Activated naive CD8-positive, alpha-beta T cell (primary cell): ENCODE data around the gene UBE2O.

Source experiments
- H3K27ac Mint-ChIP-seq: one replicate; pipeline ENCODE4 v1.8.0; 2021; ENCODE audit warnings: mixed read lengths
- H3K27me3 Mint-ChIP-seq: one replicate; pipeline ENCODE4 v1.8.0; 2021; ENCODE audit warnings: mixed read lengths
- H3K36me3 Mint-ChIP-seq: one replicate; pipeline ENCODE4 v1.8.0; 2021; ENCODE audit warnings: mixed read lengths
- H3K4me1 Mint-ChIP-seq: one replicate; pipeline ENCODE4 v1.8.0; 2021; ENCODE audit warnings: low read depth, mixed read lengths
- H3K4me3 Mint-ChIP-seq: one replicate; pipeline ENCODE4 v1.8.0; 2021; ENCODE audit warnings: mild to moderate bottlenecking, mixed read lengths
- H3K9me3 Mint-ChIP-seq: one replicate; pipeline ENCODE4 v1.8.0; 2021; ENCODE audit warnings: low read depth, mixed read lengths

UBE2O gene

DNA sequence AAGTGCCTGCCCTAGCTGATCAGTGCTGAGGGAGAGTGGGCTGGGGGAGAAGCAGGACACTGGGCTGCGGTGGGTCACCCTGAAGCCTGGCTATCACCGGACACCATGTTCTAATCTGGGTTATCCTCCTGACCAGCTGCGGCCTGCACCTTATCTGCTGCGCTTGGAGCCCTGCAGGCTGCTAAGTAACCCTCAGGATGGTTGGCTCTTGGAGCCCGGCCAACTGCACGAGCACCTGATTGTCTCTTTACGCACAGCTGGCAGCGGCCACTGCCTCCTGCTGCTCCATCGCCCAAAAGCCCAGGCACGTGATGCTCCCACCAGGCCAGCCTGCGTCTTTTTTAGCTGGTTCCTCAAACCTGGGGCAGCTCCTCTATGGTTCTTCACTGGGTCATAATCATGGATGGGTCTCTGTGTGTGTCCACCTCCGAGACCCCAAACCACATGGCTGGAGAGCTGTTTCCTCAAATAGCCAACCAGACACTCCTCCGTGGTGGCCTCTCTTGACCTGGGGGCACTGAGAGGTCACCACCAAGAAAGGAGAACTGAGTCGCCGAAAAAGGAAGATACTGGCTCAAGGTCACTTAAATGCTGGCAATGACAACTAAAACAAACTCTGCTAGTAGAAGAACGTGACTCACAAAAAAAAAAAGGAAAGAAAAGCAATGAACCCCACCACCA lies 46.8 kb downstream of the UBE2O start:
- H3K36me3 Mint-ChIP-seq, result peaks cover 4% of the 10 kb centered on the region
- no peak overlapping the region for H3K27ac Mint-ChIP-seq
- H3K9me3 Mint-ChIP-seq, result no peaks in the 10 kb centered on the region
- no peak overlapping the region for H3K4me3 Mint-ChIP-seq
- H3K4me1 Mint-ChIP-seq, result peaks cover 5% of the 10 kb centered on the region
- H3K27me3 Mint-ChIP-seq, result no peaks in the 10 kb centered on the region

DNA sequence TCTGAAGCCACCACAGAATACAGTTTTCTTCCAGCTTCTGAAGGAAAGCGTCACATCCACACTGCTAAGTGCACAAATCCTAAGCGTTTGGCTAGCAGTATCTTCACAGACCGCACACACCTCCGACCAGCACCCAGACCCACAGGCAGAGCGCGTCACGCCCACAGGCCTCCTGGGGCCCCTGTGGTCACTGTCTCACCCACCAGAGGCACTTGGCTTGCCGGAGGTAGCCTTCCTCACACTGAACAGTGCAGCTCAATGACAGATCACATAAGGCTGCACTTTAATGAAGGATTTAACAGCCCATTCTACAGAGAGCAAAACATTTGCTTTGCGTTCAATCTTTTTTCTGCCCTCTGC lies 47.4 kb downstream of the UBE2O start:
- Mint-ChIP-seq H3K4me1 (peaks cover 5% of the 10 kb centered on the region), H3K27me3 (no peaks in the 10 kb centered on the region), H3K36me3 (peaks cover 4% of the 10 kb centered on the region), H3K27ac (no peak overlapping the region), H3K4me3 (no peak overlapping the region), H3K9me3 (no peaks in the 10 kb centered on the region)

DNA sequence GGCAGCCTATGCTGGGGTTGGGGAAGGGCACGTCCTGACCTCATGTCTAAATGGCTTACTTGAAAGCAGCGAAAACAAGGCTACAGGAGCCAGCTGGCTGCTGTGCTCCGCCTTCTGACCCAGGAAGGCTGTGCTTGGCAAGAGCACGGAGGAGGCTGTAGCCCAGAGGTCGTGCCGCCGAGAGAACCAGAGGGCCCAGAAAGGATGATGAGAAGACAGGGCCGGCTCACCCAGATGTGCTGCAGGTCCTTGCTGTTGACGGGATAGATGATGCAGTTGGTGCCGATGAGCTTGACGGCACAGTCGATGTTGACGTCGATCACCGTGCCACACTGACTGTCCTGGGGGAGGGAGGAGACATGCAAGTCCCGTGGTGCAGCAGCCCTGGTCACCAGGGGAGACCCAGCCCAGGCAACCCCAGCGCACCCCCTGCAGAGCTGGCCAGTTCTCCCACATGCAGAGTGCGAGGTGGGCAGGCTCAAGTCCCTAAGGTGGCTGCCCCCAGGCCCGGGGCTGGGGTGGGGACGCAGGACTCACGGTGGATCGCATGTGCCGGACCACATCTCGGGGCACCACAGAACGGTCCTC lies 47.9 kb downstream of the UBE2O start:
- Mint-ChIP-seq H3K4me3 (no peak overlapping the region), H3K36me3 (peaks cover 4% of the 10 kb centered on the region), H3K27me3 (no peaks in the 10 kb centered on the region), H3K27ac (no peak overlapping the region), H3K9me3 (no peaks in the 10 kb centered on the region), H3K4me1 (peaks cover 5% of the 10 kb centered on the region)

DNA sequence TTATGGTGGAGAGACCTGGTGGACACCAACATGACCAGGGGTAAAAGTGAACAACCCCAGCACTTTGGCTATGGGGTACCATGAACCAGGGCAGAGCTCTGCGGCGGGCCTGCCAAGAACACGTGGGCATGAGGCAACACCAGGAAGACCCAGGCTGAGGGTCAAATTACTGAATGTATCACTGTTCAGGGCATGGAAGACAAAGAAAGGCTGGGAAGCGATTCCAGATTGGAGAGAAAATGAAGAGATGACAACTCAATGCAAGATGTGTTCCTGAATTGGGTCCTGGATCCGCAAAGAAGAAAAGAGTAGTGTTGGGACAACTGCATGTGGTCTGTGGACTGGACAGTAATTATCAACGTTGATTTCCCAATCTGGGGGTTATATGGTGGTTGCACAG lies 48.7 kb downstream of the UBE2O start:
- peaks cover 4% of the 10 kb centered on the region for H3K36me3 Mint-ChIP-seq
- H3K4me1 Mint-ChIP-seq, result peaks cover 5% of the 10 kb centered on the region
- H3K9me3 Mint-ChIP-seq, result no peaks in the 10 kb centered on the region
- H3K4me3 Mint-ChIP-seq, result no peak overlapping the region
- no peaks in the 10 kb centered on the region for H3K27me3 Mint-ChIP-seq
- H3K27ac Mint-ChIP-seq, result no peak overlapping the region

DNA sequence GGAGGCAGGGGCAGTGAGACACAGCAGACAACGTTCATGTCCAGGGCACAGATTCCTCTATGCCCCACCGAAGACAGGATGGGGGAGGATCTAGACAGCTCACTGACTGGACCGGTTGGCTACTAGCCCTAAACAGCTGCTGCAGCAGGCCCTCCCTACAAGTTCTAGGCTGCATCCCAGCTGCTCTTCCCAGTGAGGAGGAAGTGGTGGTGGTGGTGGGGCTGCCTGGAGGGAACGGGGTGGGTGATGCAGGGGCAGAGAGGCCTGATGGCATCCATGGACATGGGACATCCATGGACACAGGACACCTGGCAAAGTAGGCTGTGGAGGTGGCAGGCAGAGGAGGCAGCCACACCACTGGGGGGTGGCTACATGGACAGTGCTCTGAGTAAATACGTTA lies 50.2 kb downstream of the UBE2O start:
- H3K27me3 Mint-ChIP-seq, result no peaks in the 10 kb centered on the region
- H3K36me3 Mint-ChIP-seq, result peaks cover 6% of the 10 kb centered on the region
- H3K4me3 Mint-ChIP-seq, result no peak overlapping the region
- H3K9me3 Mint-ChIP-seq, result no peaks in the 10 kb centered on the region
- no peaks in the 10 kb centered on the region for H3K4me1 Mint-ChIP-seq
- H3K27ac Mint-ChIP-seq, result no peak overlapping the region

DNA sequence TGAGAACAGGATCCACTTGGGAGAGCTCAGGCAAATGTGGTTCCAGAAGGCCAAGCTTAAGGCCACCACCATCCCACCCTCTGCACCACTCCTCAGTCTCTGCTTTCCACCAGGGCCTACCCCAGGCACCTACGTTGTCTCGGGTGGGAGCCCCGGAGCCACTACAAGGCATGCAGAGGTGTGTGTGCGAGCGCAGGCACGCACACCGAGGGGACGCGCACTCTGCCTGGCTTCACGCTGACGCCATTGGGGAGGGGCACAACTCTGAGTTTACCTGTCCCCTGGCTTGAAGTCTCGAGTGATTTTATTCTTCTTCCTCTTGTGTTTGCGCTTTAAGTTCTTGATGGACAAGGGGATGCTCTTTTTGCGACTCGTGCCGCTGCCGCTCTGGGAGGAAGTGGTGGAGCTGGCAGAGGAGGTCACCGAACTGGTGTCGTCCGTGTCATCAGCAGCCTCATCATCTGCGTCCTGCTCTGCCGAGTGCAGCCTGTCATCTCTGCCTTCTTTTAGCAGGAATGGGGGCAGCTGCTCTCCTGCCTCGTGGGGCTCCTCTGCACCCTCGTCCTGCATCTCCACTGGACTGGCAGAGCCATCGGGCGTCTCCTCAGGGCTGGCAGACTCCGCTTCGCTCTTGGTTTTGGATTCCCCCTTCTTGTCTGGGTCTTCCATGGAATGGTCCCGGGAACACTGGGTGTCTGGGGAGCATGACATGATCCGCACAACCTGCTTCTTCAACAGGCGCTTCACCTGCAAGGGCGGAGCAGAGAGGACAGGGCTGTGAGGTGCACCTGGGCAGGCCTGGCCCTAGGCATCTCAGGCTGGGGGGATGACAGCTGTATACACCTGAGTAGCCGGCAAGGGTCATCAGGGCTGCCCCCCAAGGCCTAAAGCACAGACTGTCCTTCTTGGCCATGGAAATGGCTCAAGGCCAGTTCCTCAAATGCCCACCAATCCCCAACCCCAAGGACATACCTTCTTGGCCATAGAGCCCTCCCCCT lies 53.5 kb downstream of the UBE2O start:
- Mint-ChIP-seq H3K4me1 (no peaks in the 10 kb centered on the region), H3K27ac (no peak overlapping the region), H3K27me3 (no peaks in the 10 kb centered on the region), H3K4me3 (no peak overlapping the region), H3K9me3 (no peaks in the 10 kb centered on the region), H3K36me3 (peaks cover 5% of the 10 kb centered on the region)

DNA sequence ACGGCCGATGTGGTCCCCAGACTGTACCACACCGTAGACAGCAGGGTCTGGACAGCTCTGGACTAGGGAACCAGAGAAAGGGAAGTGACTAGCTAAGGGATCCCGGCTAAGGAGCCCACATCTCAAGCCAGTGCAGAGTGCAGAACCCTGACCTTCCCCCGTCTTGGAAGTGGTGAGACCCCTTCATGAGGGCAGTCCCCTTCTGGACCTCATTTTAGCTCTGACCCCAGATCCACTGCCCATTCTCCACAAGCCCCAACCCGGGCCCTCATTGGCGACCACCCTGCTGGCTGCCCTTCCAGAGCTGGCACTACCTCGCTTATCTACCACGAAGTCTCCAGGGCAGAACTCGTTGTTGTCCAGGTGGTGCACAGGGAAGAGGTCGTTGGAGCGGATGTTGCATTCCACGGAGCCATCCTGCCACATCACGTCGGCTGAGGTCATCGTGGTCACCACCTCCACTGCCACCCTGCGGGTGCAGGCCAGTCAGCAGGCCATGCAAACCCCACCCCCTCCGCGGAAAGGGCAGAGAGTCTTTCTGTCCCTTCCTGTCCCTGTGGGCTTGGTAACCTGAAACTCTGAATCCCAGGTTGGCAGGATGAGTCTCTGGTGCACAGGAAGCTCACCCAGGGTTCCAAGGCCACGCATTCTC lies 54.3 kb downstream of the UBE2O start:
- Mint-ChIP-seq H3K27me3 (no peaks in the 10 kb centered on the region), H3K4me1 (no peaks in the 10 kb centered on the region), H3K27ac (no peak overlapping the region), H3K36me3 (peaks cover 2% of the 10 kb centered on the region), H3K4me3 (no peak overlapping the region), H3K9me3 (no peaks in the 10 kb centered on the region)

DNA sequence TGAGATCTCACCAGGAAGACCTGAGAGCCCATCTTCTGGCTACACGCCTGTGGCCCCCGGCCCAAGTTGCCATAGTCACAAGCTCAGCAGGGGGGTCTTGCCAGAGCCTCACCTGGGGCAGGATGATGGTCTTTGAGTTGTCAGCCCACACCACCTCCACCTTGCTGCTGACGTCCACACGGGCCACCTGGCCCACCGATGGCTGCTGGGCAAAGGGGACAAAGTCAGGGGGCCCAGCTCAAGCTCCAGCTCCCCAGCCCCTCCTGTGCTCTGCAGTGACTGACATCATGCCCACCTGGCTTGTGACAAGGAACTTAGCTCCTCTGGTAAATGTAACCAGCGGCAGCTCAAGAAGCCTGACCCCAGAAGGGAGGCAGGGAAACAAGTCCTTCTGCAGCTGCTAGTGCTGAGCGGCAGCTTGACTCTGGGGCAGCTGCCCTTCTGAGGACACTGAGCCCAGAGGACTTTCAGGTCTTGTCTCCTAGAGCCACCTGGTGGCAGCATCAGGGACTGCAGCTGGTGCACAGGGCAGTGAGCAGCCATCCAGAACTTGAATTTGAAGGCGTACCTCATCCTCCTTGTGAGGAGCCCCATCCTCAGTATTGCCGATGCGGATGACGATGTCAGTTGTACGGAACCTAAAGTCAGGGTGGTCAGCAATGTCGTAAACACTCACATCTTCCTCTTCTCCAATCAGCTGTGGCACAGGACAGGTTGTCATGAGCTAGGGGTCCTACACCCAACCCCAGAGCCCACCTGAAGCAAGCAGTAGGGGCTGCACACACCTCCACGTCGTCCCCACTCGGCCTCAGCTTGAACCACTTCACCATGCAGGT lies 55.0 kb downstream of the UBE2O start:
- Mint-ChIP-seq H3K36me3 (peaks cover 4% of the 10 kb centered on the region), H3K9me3 (no peaks in the 10 kb centered on the region), H3K4me1 (no peaks in the 10 kb centered on the region), H3K4me3 (no peak overlapping the region), H3K27ac (no peak overlapping the region), H3K27me3 (no peaks in the 10 kb centered on the region)

DNA sequence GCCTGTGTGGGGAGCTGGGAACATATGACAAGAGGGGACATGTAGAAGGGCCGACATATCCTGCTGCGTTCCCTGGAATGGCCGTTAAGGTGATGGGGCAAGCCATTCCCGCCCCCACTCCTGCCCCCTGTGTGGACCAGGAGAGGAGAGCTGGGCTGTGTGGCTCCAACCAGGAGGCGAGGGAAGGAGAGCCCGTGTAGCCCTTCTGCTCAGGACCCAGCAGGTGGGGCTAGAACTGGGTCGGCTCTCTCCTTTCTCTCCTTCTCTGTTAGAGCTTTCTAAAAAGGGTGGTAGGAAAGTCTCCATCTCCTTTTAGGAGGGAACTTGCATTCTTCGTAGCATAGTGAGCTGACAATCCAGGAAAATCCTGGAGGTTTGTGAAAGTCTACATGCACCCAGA lies 55.8 kb downstream of the UBE2O start:
- Mint-ChIP-seq H3K27ac (no peak overlapping the region), H3K36me3 (peaks cover 4% of the 10 kb centered on the region), H3K4me1 (no peaks in the 10 kb centered on the region), H3K4me3 (no peak overlapping the region), H3K27me3 (no peaks in the 10 kb centered on the region), H3K9me3 (no peaks in the 10 kb centered on the region)

DNA sequence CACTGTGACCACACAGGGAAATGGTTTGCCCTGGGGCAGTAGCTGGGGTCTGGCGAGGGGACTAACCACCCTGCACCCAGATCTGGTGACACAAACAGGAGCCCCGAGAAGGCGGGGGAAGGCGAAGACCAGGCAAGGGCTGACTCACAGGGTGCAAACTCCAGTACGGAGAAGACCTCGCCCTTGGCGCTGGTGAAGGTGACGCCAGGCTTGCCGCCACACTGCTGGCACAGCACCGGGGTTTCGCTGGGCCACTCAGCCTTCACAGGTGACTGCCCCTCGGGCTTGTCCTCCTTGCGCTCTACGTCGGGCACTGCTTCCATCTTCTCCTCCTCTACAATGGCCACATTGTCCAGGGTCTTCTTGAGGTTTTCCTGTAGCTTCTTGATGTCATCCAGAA lies 57.0 kb downstream of the UBE2O start:
- H3K27me3 Mint-ChIP-seq, result no peaks in the 10 kb centered on the region
- peaks cover 4% of the 10 kb centered on the region for H3K36me3 Mint-ChIP-seq
- H3K4me1 Mint-ChIP-seq, result no peaks in the 10 kb centered on the region
- no peaks in the 10 kb centered on the region for H3K9me3 Mint-ChIP-seq
- H3K27ac Mint-ChIP-seq, result no peak overlapping the region
- H3K4me3 Mint-ChIP-seq, result no peak overlapping the region

DNA sequence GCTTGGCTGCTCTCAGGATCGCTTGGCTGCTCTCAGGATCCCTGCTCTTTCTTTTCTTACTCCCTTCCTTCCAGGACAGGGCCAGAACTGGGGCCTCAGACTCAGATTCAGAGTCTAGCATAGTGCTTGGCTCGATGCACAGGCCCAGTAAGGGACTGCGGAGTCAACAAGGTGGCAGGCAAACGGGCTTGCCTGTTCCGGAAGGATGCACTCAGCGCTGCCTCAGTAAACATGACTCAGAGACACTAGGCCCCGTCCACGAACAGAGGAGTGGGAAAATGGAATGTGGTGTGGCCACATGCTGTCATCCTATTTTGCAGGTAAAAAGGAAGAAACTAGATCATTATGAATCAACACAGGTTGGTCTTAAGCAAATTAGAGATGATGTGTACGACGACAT lies 58.8 kb downstream of the UBE2O start:
- Mint-ChIP-seq H3K27ac (no peak overlapping the region), H3K36me3 (peaks cover 4% of the 10 kb centered on the region), H3K27me3 (no peaks in the 10 kb centered on the region), H3K9me3 (no peaks in the 10 kb centered on the region), H3K4me3 (no peak overlapping the region), H3K4me1 (no peaks in the 10 kb centered on the region)

DNA sequence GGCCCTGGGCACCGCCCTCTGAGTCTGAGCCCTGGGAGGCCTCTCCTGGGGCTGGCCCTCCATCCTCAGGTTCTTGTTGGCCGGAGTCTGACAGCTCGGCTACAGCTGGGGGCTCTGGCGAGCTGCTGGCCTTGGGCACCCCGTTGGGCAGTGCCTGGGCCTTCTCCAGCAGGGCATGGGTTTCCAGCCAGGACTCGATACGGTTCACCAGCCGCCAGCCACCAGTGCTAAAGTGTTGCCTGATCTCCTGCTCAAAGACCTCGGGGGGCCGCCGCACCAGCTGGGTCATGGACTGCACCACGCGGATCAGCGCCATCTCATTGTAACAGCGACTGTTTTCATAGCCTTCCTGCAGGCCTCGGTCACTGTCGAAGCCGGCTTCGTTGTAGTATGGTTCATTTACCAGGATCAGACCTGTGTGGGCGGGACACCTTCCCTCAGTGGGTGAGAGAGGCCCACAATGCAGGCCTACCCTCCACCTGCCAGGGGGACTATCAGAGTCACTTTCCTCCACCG lies 61.7 kb downstream of the UBE2O start:
- Mint-ChIP-seq H3K36me3 (peaks cover 3% of the 10 kb centered on the region), H3K9me3 (no peaks in the 10 kb centered on the region), H3K27ac (no peak overlapping the region), H3K4me3 (no peak overlapping the region), H3K4me1 (peaks cover 4% of the 10 kb centered on the region), H3K27me3 (no peaks in the 10 kb centered on the region)

DNA sequence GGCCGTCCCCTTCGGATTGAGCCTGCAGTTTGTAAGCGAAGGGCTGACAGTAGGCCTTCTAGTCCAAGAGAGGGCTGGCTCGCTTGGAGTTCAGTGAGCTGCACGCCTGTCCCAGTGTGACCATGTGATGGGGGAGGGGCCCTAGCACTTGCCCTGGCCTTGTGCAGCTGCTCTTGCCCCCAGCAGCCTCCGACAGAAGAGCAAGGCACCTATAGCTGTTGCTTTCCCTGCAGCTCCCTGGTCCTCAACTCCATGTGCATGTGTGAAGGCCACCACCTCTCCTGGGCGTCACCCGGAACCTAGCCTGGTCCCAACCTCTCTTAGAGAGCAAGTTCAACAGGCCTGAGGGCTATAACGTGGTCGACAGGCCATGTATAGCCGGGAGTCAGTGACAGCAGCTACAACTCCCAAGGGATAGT lies 62.9 kb downstream of the UBE2O start:
- no peaks in the 10 kb centered on the region for H3K27me3 Mint-ChIP-seq
- peaks cover 4% of the 10 kb centered on the region for H3K4me1 Mint-ChIP-seq
- H3K36me3 Mint-ChIP-seq, result peaks cover 3% of the 10 kb centered on the region
- H3K27ac Mint-ChIP-seq, result no peak overlapping the region
- no peak overlapping the region for H3K4me3 Mint-ChIP-seq
- no peaks in the 10 kb centered on the region for H3K9me3 Mint-ChIP-seq
